Activated CD4-positive, alpha-beta T cell treated with anti-CD3 and anti-CD28 coated beads, Interleukin-2, amount 50 U/mL, for 24 hours (primary cell): Measurements from ENCODE around the gene FBXO17.

Source experiments
- DNase-seq, 2 donors: peaks; one replicate each; pipeline ENCODE4 v3.0.0-alpha.2; 2020; ENCODE audit warnings: low read depth in 1 of 2, low spot score in 1 of 2

FBXO17 gene

DNA sequence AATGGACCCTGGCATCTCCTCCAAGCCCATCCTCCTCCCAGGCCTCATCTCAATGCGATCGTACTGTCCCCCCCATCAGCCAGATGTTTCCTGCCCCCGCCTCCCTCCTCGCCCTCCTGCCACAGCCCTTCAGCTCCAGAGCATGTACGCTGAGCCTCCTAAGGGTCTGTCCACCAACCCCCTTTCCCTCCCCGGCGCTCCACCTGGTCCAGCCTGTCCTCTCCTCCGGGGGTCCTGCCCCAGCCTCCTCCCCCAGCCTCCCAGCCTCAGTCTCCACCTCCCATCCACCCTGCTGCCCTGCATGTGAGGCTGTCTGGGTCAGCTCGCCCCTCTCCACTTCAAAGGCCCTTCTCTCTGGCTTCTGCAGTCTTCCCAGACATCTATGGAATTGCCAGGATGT lies 80.6 kb downstream of the FBXO17 start:
- DNase-seq = no peak

DNA sequence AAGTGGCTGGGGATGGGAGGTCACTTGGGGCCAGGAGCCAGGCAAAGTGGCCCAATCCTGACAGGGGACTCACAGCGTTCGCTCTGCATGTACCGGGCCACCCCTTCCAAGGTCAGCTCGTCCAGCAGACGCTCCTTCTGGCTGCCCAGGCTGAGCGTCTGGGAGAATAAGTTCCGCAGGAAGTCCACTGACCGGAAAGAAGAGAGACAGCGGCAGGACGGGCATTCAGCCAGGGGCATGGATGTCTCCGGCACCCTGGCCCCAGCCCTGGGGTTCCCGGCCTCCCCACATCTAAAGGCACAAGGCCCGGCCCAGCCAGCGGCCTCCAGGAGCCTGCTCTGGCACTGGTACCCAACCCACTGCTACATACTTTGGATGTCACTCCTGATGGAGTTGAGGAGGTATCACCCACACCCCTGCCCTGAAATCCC lies 82.2 kb downstream of the FBXO17 start:
- no peak for DNase-seq

DNA sequence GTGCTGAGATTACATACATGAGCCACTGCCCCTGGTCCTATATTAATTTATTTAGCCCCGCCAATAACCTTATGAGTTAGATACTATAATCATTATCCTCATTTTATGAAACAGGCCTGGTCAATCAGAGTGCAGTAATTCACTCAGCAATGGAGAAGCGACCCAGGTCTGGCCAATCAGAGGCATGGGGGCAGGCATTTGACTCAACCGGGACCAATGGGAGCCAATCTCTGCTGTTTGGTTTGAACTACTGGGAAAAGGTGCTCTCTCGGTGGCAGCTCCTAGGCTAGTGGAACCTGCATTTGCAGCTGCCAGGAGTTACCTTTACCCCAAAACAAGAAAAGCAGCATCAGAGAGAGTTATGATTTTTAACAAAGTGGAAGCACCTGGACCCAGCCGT lies 82.7 kb downstream of the FBXO17 start:
- no peak for DNase-seq

DNA sequence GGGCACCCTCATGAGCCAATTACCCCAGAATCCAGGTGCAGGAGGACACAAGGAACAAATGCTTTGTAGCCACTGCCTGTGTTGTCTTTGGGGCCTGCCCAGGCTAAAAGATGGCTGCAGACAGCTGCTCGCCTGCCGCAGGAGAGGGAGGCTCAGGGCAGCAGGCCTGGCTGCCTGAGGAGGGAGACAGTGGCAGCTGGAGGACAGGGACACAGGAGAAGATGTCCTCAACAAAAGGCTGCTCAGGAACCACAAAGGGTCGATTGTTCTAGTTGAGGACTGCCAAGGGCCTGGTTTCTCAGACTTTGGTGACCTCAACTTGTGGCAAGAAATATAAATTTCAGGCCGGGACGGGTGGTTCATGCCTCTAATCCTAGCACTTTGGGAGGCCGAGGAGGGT lies 83.8 kb downstream of the FBXO17 start:
- no peak for DNase-seq
